ENCODE data around the gene PIK3C3.

- TF ChIP-seq EP300 (IDR thresholded peaks at IDR 0.05) (no peak), CTCF (IDR thresholded peaks at IDR 0.05) (no peak), POLR2A (IDR thresholded peaks at IDR 0.05) (no peak)
Observed at GRCh38 chr18:42025491-42025890, 70.5 kb downstream of the PIK3C3 start.

Measured in ovary (tissue), 3 donors.